ENCODE data around the gene EXOC2. TPM values are rescaled to one million over a fixed set of nuclear protein-coding genes. Genes with fewer than 3 reads are reported as not detected.

EXOC2 gene
- total RNA-seq, 1 experiment from 2014 or later, result 24.5 TPM

GRCh38 chr6:583116-583515 is 109.8 kb downstream of the EXOC2 start:
- TF ChIP-seq FOSL1 (IDR thresholded peaks at IDR 0.05; ENCODE audit: low read depth) (no peak), SP1 (IDR thresholded peaks at IDR 0.05; ENCODE audit: low read depth) (no peak), CEBPB (IDR thresholded peaks at IDR 0.05; ENCODE audit: low read depth) (no peak), ATF3 (IDR thresholded peaks at IDR 0.05) (no peak), REST (IDR thresholded peaks at IDR 0.05; ENCODE audit: low read depth) (no peak), POLR2A (IDR thresholded peaks at IDR 0.05; ENCODE audit: borderline replicate concordance, extremely low read depth, insufficient read depth, insufficient read length) (no peak), SRF (IDR thresholded peaks at IDR 0.05; ENCODE audit: low read depth) (no peak), CBX3 (IDR thresholded peaks at IDR 0.05; ENCODE audit: low read depth) (no peak), ZBTB33 (IDR thresholded peaks at IDR 0.05; ENCODE audit: extremely low read depth, insufficient replicate concordance, low read length) (no peak), YY1 (IDR thresholded peaks at IDR 0.05; ENCODE audit: extremely low read depth, insufficient replicate concordance, low read depth, low read length) (no peak), MAX (IDR thresholded peaks at IDR 0.05) (no peak)

More at GRCh38 chr6:583116-583515, 109.8 kb downstream of the EXOC2 start:
- H3K4me2 ChIP-seq (ENCODE audit: low read length), result peak overlapping the region; percentile 15; the same call in 1 of the 2 replicates
- ChIA-PET POLR2A (no interaction called here), CTCF (interaction anchor here (3.0 kb wide), 1 partner anchor 10 kb away, joined by 15 read pairs; no protein-coding TSS in a partner anchor), RAD21 (ENCODE audit: low non-redundant PET in 1 of 2, low total read pairs in 2 of 2, uncharacterized antibody in 2 of 2, unreplicated experiment in 2 of 2) (no interaction called here)
- no peaks in the 10 kb centered on the region for H3K27me3 ChIP-seq (ENCODE audit: insufficient read depth, low read length)
- BruUV-seq (replicated peaks), result no TSS peak
- H3K9ac ChIP-seq (ENCODE audit: low read length), result no peak overlapping the region
- ATAC-seq (no peak), DNase-seq (ENCODE audit: low read depth, low spot score) (no peak)
- intact Hi-C loops (cut with micrococcal nuclease), result no loop called here
- H4K20me1 ChIP-seq (ENCODE audit: insufficient read depth), result no peaks in the 10 kb centered on the region
- H3K27ac ChIP-seq (ENCODE audit: low read depth, low read length), result no peak overlapping the region; the same call in 1 of the 2 replicates
- H3K4me1 ChIP-seq (ENCODE audit: control insufficient read depth in 1 of 2, insufficient read depth in 2 of 2, low read length in 2 of 2), result peaks cover 12 to 18% of the 10 kb centered on the region in 2 experiments
- no peaks in the 10 kb centered on the region for H3K36me3 ChIP-seq (ENCODE audit: control insufficient read depth in 1 of 2, insufficient read depth in 2 of 2, low read length in 2 of 2)
- H3K79me2 ChIP-seq (ENCODE audit: insufficient read depth, low read length), result no peaks in the 10 kb centered on the region
- H3K9me2 ChIP-seq (ENCODE audit: insufficient read depth), result no peaks in the 10 kb centered on the region
- H3K4me3 ChIP-seq (replicated peaks in 1 of 2; ENCODE audit: low read depth in 1 of 2, low read length in 2 of 2), result no peak overlapping the region
- H2AFZ ChIP-seq (ENCODE audit: low read depth, low read length, poor library complexity, severe bottlenecking), result no peak overlapping the region
- H3K9me3 ChIP-seq (ENCODE audit: control insufficient read depth in 1 of 2, insufficient read depth in 1 of 2, low read depth in 1 of 2, low read length in 2 of 2), result no peaks in the 10 kb centered on the region

All from HCT116 (cell line).